Fibroblast of lung (primary cell): Measurements from ENCODE around the gene CLASP2. TPM values are rescaled to one million over a fixed set of nuclear protein-coding genes. Genes with fewer than 3 reads are reported as not detected.

Experiments used
- DNase-seq, 2 donors: peaks; one replicate each; pipeline versions ENCODE4 v3.0.0 to v3.0.0-alpha.2; 2010; ENCODE audit warnings: low read depth in 2 of 2
- H2AFZ ChIP-seq: 2 replicates; pipeline ENCODE4 v1.5.1; 2012; ENCODE audit warnings: low read length, control low read depth, inconsistent platforms
- H3K27ac ChIP-seq: 2 replicates; pipeline ENCODE4 v1.5.1; 2011; ENCODE audit warnings: low read length, control low read depth; ENCODE audit not compliant: insufficient read depth
- H3K27me3 ChIP-seq: 2 replicates; pipeline ENCODE4 v1.5.1; 2011; ENCODE audit warnings: mild to moderate bottlenecking, low read length; ENCODE audit not compliant: control insufficient read depth, insufficient read depth
- H3K36me3 ChIP-seq: 2 replicates; pipeline ENCODE4 v1.5.1; 2011; ENCODE audit warnings: low read length; ENCODE audit not compliant: control insufficient read depth, insufficient read depth
- H3K4me1 ChIP-seq: 2 replicates; pipeline ENCODE4 v1.5.1; 2011; ENCODE audit warnings: low read length; ENCODE audit not compliant: control insufficient read depth, insufficient read depth; ENCODE audit errors: extremely low read depth
- H3K4me2 ChIP-seq: 2 replicates; pipeline ENCODE4 v1.5.1; 2011; ENCODE audit warnings: low read length, control low read depth; ENCODE audit not compliant: insufficient read depth; ENCODE audit errors: extremely low read depth
- H3K4me3 ChIP-seq, 4 experiments: fragments of 200-600 bp in 1 of 4; sonication (generic) in 1 of 4; replicated peaks in 1 of 4; 2 replicates each; pipeline ENCODE4 v1.5.1; 2011 to 2016; ENCODE audit warnings: low read length in 4 of 4, low read depth in 3 of 4, mild to moderate bottlenecking in 3 of 4, control low read depth in 2 of 4, inconsistent platforms in 1 of 4, mixed read lengths in 1 of 4; ENCODE audit not compliant: insufficient read depth in 1 of 4; ENCODE audit errors: control extremely low read depth in 1 of 4
- H3K79me2 ChIP-seq: 2 replicates; pipeline ENCODE4 v1.5.1; 2012; ENCODE audit warnings: mild to moderate bottlenecking, low read length, inconsistent platforms; ENCODE audit not compliant: control insufficient read depth, insufficient read depth
- H3K9ac ChIP-seq: 2 replicates; pipeline ENCODE4 v1.5.1; 2011; ENCODE audit warnings: mild to moderate bottlenecking, low read length, control low read depth; ENCODE audit not compliant: insufficient read depth
- H3K9me3 ChIP-seq: 2 replicates; pipeline ENCODE4 v1.5.1; 2012; ENCODE audit warnings: low read depth, low read length; ENCODE audit not compliant: control insufficient read depth, insufficient read depth
- H4K20me1 ChIP-seq: 2 replicates; pipeline ENCODE4 v1.5.1; 2011; ENCODE audit warnings: low read length; ENCODE audit not compliant: control insufficient read depth, insufficient read depth; ENCODE audit errors: extremely low read depth
- EZH2 ChIP-seq: IDR thresholded peaks from 2 replicates; pipeline ENCODE4 v1.5.1; 2012; ENCODE audit warnings: low read length, control low read depth, mild to moderate bottlenecking; ENCODE audit errors: missing control alignments
- polyA plus RNA-seq, 2 donors: library from polyadenylated mRNA; depleted of rRNA in 1 of 2; stranded (reverse) in 1 of 2; unstranded in 1 of 2; fragments of >200 nt; gene quantifications; 2 replicates each; pipeline ENCODE4 v1.2.1, GENCODE V29; 2011 to 2012; ENCODE audit warnings: missing spikeins in 1 of 2
- total RNA-seq: library from RNA; depleted of rRNA; stranded (reverse); fragments of >200 nt; gene quantifications from 2 replicates; pipeline ENCODE4 v1.2.1, GENCODE V29; 2014
- TF ChIP-seq, protein P1 (sequence below), 2 donors: IDR thresholded peaks in 1 of 2; conservative IDR thresholded peaks in 1 of 2; 1 replicate in 1 of 2; 2 replicates in 1 of 2; pipeline ENCODE4 v1.5.1; 2011 to 2012; ENCODE audit warnings: low read length in 2 of 2, control low read depth in 1 of 2, inconsistent platforms in 1 of 2, low read depth in 1 of 2, mild to moderate bottlenecking in 1 of 2

The CLASP2 gene
- total and polyA plus RNA-seq, 2 donors (not counting 1 experiment from before 2014, with no cell fraction given) = 31.8 to 62.6 TPM

DNA sequence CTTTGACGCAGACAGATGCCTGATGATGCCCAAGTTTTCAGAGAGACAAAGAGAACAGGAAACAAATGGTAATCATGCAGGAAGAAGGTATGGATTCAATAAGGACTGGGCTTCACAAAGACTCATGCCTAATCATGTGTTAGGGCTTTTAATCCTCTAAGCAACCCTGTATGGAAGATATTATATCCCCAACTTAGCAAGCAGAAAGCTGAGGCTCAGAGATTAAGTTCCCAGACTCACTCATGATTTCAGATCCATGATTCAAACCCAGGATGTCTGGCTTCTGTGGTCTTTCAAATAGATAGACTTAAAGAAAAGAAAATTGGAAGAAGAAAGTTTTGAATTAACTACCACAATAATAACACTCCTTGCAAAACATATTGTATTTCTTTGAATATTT is 4.1 kb upstream of the CLASP2 start:
- no peaks in the 10 kb centered on the region for H3K9me3 ChIP-seq
- H3K4me2 ChIP-seq = no peak overlapping the region
- H2AFZ ChIP-seq = peak overlapping the region; percentile 39
- no peak overlapping the region for H3K9ac ChIP-seq
- peak in 1 of 2 donors; percentile 51 for DNase-seq
- no peaks in the 10 kb centered on the region for H4K20me1 ChIP-seq
- H3K27me3 ChIP-seq = no peaks in the 10 kb centered on the region
- H3K79me2 ChIP-seq = peaks cover under 1% of the 10 kb centered on the region
- H3K4me3 ChIP-seq = no peak overlapping the region
- no peak for TF ChIP-seq EZH2
- TF ChIP-seq, protein P1, sequence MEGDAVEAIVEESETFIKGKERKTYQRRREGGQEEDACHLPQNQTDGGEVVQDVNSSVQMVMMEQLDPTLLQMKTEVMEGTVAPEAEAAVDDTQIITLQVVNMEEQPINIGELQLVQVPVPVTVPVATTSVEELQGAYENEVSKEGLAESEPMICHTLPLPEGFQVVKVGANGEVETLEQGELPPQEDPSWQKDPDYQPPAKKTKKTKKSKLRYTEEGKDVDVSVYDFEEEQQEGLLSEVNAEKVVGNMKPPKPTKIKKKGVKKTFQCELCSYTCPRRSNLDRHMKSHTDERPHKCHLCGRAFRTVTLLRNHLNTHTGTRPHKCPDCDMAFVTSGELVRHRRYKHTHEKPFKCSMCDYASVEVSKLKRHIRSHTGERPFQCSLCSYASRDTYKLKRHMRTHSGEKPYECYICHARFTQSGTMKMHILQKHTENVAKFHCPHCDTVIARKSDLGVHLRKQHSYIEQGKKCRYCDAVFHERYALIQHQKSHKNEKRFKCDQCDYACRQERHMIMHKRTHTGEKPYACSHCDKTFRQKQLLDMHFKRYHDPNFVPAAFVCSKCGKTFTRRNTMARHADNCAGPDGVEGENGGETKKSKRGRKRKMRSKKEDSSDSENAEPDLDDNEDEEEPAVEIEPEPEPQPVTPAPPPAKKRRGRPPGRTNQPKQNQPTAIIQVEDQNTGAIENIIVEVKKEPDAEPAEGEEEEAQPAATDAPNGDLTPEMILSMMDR (conservative IDR thresholded peaks at IDR 0.05 in 1 of 2, IDR thresholded peaks at IDR 0.05 in 1 of 2; ENCODE audit: low read depth in 1 of 2, low read length in 2 of 2) = no peak
- H3K36me3 ChIP-seq = no peaks in the 10 kb centered on the region
- H3K27ac ChIP-seq = peak overlapping the region; percentile 1
- H3K4me1 ChIP-seq = peaks cover 4% of the 10 kb centered on the region

DNA sequence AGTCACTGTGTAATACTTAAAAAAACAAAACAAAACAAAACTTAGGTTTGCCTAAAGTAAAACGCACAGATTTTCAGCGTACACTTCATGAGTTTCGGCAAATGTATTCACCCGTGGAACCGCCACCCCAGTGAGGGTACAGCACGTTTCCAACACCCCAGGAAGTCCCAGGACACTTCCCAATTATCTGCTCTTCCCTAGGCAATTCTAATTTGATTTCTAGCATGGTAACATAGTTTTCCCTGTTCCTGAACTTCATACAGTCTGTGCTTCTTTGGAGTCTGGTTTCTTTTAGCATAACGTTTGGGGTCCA is 497 bp upstream of the CLASP2 start:
- DNase-seq = no peak

DNA sequence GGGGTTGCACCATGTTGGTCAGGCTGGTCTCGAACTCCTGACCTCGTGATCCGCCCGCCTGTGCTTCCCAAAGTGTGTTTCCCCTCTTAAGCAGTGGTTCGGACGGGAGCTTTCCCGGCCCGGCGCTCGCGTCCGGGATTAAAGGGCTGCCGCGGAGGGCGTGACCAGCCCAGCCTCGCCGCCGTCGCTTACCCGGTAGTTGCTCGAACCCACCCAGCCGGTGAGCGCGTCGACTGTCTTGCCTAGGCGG is 513 bp downstream of the CLASP2 start:
- peaks cover 34% of the 10 kb centered on the region for H3K79me2 ChIP-seq
- TF ChIP-seq, protein P1 (conservative IDR thresholded peaks at IDR 0.05 in 1 of 2, IDR thresholded peaks at IDR 0.05 in 1 of 2; ENCODE audit: low read depth in 1 of 2, low read length in 2 of 2) = no peak
- no peak for TF ChIP-seq EZH2
- H3K27me3 ChIP-seq = no peaks in the 10 kb centered on the region
- peak overlapping the region; percentile 95 for H3K9ac ChIP-seq
- peak overlapping the region; percentile 69 to 87 (median 76) for H3K4me3 ChIP-seq
- H3K27ac ChIP-seq = peak overlapping the region; percentile 94
- H3K9me3 ChIP-seq = no peaks in the 10 kb centered on the region
- peak in 1 of 2 donors; percentile 62 for DNase-seq
- H2AFZ ChIP-seq = peak overlapping the region; percentile 75
- no peaks in the 10 kb centered on the region for H3K36me3 ChIP-seq
- H3K4me2 ChIP-seq = no peak overlapping the region
- no peaks in the 10 kb centered on the region for H4K20me1 ChIP-seq
- H3K4me1 ChIP-seq = no peaks in the 10 kb centered on the region

More for the DNA sequence above, 497 bp upstream of the CLASP2 start:
- Histone ChIP-seq H3K27ac (peak overlapping the region; percentile 94), H3K4me3 (peak overlapping the region; percentile 69 to 88 (median 80)), H3K9me3 (no peaks in the 10 kb centered on the region), H3K9ac (peak overlapping the region; percentile 48), H4K20me1 (no peaks in the 10 kb centered on the region), H3K27me3 (no peaks in the 10 kb centered on the region), H3K36me3 (no peaks in the 10 kb centered on the region), H3K79me2 (peaks cover 32% of the 10 kb centered on the region), H2AFZ (peak overlapping the region; percentile 94), H3K4me1 (peaks cover 4% of the 10 kb centered on the region), H3K4me2 (peak overlapping the region; percentile 95)
- TF ChIP-seq EZH2 = no peak
